HG03565 (cell line): ENCODE measurements around the gene TMED4.

Experiments
- ATAC-seq: cut with Tn5 transposase; IDR thresholded peaks from one replicate; pipeline ENCODE4 v1.9.1; 2021; ENCODE audit warnings: mild to moderate bottlenecking, moderate library complexity; ENCODE audit not compliant: unreplicated experiment

TMED4 gene

DNA sequence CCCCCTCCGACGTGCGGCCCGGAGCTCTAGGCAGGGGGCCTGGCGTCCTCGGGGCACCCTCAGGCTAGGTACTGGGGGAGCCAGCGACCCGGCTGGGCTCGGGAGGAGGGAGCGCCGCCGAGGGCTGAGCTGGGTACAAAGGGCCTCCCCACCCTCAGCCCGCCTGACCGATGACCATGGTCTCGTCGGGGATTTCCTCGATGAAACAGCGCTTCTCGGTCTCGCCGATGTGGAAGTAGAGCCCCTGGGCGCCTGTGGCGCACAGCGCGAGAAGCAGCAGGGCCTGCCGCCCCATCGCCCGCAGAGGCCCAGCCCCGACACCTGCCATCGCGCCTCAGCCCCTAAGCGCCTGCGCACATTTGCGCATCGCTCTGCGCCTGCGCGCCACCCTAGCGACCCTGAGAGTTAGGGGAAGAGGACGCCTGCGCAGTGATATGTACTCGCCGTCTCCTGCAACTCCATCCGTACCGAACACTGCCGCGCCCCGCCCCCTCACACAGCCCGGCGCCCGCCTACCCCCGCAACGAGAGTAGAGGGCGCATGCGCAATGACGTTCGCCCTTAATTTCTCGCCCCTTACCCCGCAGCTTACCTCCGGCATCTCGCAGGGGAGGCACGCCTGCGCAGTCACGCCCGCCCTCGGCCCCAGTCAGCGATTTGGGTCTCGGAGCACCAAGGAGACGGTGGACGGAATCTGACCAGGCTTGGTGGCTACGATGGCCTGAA lies at the start of gene TMED4:
TMED4 (minus strand) TSS at position 353 of the 725 bp plus-strand sequence; CDS start at position 328, 25 bp downstream.
- peak; percentile 73 for ATAC-seq

DNA sequence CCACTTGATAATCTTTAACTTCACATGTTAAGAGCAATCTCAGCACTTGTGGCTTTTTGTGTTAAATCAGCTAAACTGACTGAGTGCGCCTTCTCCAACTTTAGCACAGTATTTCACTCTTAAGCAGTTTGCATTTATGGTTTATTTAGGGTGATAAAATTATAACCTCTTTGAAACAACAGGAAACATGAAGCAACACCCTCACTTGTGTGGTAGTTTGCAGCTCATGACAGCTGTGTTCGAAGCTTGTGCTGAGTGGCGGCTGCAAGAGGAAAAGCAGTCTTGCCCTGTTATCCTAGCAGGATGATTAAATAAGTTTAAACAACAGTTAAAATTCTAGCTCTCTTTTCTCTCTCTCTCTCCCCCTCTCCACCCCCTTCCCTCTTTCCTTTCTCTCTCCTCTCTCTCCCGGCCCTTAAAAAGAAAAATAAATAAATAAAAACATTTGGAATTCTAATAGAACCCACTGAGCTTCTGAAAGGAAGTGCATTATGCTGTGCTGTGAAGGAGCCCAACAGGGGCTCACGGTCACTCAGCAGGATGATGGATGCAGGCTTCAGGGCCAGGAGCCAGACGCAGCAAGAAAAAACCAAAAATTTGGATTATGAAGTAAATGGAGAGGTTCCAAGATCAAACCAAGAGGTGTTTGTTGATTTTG lies 49.6 kb upstream of the TMED4 start:
- ATAC-seq, result no peak

DNA sequence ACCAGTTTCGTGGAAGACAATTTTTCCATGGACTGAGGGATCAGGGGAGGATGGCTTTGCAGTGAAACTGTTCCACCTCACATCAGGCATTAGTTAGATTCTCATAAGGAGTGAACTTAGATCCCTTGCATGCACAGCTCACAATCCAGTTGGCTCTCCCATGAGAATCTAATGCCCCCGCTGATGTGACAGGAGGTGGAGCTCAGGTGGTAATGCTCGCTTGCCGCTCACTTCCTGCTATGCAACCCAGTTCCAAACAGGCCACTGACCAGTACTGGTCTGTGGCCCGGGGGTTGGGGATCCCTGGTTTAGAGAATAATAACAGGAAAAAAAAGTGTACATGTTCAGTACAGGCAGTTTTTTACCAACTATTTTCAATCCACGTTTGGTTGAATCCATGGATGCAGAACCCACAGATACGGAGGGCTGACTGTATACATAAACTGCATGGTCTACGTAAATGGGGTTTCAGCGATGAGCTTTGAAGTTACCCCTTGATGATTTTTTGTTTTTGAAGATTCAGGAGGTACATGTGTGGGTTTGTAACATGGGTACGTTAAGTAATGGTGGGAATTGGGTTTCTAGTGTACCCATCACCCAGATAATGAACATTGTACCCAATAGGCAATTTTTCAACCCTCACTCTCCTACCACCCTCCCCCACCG lies 48.9 kb upstream of the TMED4 start:
- ATAC-seq, result no peak

DNA sequence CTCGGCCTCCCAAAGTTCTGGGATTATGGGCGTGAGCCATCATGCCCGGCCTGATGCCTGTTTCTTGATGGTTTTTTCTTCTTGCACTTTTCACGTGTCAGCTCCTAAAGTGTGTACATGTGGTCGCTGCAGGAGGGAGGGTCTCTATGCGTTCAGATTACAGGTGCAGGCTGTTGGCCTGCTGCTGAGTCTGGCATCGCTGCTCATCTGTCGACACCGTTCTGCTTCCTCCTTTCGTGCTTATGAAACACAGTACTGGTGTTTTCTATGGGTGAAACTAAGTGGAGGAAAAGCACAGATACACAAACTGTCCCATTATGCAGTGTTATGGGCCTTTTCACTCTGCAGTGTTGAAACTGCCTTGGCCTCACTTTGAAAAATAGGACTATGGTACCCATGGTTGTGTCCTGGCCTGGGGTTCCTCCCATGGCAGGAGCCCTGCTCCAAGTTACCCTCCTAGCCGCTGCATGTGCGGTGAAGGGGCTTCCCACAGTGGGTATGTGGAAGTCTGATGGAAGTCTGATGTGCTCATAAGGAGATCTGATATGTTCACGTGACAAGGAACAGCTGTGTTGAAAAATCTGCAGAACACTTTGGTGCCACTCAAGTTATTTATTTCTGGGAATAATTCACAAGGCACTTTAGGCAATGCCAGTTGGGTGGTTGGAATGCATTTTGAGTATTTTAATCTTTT lies 47.9 kb upstream of the TMED4 start:
- ATAC-seq, result no peak

DNA sequence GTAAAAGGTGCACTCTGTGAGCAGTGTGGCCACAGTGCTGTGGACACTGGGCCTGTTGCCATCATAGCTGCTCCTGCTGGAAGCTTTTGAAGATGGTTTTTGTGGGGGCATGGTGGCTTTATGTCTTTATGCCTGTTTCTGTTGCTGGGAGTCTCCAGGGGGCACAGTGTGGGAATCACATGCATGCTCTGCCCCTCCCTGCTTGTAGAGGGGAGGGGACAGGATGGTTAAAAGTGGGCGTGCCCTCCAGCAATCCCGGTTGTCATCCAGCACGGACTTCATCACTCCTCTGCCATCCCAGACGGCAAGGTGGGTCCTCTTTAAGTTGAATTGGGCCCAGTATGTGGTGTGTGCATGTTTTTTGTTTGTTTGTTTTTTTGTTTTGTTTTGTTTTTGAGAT lies 44.6 kb upstream of the TMED4 start:
- no peak for ATAC-seq

DNA sequence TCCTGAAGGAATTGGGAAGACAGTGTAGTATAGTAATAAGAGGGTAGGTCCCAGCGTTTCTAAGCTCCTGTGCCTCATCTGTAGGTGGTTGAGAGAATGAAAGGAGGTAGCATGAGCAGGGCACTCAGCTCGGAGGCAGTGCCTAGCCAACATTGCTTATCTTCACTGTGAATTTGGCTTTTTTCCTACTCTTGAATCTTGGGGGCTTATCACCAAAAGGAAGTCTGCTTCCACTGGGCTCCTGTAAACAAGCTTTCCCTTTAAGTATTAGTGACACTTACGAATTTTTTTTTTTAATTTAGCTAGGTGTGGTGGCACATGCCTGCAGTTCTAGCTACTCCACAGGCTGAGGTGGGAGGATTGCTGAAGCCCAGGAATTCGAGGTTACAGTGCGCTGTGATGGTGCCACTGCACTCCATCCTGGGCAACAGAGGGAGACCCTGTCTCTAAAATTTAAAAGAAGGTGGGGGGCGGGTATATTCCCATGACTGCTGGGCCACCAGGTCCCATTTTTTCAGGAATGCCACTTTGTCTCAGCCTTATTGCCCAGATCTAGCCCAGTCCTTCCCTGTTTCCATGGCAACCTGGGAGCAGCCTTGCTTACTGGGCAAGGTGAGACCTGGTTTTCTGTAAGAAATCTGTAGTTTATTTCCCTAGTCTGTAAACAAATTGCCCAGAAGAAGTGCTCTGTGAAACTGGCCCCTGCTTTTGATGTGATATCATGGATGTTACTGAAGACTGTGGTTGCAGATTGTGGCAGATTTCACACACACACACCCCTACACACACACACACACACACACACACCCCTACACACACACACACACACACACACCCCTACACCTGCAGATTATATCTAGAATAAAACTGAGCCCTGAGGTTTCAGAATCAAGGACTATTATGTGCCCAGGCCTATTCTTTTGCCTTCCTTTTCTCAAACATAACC lies 43.8 kb upstream of the TMED4 start:
- no peak for ATAC-seq

DNA sequence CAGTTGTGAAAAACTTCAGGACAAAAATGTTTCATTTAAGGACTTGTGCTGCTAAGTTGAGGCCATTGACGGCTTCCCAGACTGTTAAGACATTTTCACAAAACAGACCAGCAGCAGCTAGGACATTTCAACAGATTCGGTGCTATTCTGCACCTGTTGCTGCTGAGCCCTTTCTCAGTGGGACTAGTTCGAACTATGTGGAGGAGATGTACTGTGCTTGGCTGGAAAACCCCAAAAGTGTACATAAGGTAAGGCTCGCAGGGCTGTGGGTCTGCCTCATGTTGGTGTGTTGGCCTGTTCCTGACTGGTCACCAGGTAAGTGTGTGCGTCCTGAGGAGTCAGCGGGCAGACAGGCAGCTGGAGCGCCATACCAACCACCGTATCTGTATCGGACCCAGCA lies 42.3 kb upstream of the TMED4 start:
- ATAC-seq, result no peak

DNA sequence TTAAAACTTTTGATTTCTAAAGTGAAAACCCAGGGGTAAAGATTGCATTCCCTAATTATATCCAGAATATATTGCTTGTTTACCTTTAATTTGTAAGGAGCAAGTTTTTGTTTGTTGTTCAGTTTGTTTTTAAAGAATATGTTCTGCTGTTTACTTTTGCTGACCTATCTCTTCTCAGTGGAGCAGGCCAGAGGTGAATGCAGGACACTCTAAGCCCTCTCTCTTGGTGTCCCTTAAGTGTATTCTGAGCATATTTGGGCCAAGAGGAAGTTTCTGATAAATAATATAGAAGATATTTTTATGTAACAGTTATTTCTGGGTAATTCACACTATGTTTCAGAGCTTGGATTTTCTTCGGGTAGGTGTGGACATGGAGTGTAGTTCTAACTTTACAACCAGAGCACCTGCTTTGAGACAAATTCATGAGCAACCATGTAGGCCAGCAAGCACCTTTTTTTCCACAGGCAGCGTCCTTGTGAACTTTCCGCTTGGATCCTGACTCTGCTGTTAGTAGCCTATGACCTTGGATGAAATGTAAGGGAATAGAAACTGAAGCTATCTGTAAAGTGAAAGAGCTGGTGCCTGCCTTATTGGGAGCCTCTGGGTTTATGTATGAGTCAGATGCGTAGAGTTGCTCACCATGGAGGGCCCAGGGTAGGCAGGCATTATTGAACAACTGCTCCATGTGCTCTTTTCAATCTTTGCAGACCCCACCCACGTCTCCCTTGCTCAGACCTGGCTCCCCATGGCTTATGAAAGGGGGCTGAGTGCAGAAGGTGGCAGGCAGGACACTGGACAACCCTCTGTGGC lies 40.5 kb upstream of the TMED4 start:
- peak; percentile 62 for ATAC-seq

DNA sequence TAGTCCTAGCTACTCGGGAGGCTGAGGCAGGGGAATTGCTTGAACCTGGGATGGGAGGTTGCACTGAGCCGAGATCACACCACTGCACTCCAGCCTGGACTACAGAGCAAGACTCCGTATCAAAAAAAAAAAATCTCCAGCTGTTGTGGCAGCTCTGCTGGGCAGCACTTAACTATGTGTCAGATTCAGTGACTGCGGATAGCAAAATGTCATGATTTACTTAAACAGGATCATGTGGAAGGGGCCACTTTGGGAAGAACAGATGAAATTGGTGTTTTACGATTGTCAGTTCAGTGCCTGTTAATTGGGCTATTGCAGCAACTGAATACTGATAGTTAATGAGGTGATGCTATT lies 39.7 kb upstream of the TMED4 start:
- ATAC-seq, result no peak

DNA sequence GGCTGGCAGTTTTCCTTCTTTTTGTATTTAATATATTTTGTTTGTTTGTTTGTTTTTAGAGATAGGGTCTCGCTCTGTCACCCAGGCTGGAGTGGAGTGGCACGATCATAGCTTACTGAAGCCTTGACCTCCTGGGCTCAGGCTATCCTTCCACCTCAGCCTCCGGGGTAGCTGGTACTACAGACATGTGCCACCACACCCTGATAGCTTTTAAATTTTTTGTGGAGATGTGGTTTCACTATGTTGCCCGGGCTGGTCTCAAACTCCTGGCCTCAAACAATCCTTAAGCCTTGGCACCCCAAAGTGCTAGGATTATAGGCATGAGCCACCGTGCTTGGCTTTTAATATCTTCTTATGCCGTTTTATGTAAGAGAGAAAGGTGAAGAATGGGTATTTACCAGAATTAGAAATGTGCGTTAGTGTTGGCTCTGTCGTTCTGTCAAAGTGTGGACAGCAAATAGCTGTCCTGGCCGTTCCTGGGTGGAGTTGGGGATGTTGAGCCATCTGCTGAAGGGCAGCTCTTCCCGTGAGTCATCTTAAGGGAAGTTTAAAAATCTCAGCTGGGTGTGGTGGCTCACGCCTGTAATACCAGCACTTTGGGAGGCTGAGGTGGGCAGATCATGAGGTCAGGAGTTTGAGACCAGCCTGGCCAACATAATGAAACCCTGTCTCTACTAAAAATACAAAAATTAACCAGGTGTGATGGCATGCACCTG lies 39.2 kb upstream of the TMED4 start:
- ATAC-seq, result no peak

DNA sequence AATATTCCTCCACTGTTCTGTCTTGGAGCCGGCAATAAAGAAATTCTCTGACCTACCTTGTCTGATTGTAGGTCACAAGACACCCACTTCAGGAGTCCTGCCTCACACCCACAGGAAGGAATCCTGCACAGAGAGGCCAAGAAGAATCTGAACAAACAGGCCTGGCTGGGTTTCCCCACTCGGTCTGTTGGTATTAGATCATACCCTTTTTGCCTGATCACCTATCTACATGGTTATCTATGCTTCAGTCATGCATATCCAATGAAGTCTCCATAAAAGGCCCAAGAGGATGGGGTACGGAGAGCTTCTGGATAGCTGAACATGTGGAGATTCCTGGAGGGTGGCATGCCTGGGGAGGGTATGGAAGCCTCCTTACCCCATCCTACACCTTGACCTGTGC lies 36.7 kb upstream of the TMED4 start:
- no peak for ATAC-seq

DNA sequence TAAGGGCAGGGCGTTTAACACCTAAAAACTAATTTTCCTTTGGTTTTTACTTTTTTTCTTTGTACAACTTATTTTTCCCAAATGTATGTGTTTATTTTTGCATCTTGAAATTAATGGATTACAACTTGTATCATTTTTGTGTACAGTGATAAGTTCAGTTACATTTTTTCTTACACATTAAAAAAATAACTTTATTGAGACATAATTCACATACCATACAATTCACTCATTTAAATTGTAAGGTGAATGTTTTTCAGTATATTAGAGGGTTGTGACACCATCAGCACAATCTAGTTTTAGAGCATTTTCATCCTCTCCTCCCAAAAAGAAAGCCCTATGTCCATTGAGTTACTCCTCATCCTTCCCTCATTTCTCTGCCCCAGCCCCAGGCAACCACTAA lies 36.0 kb upstream of the TMED4 start:
- no peak for ATAC-seq

DNA sequence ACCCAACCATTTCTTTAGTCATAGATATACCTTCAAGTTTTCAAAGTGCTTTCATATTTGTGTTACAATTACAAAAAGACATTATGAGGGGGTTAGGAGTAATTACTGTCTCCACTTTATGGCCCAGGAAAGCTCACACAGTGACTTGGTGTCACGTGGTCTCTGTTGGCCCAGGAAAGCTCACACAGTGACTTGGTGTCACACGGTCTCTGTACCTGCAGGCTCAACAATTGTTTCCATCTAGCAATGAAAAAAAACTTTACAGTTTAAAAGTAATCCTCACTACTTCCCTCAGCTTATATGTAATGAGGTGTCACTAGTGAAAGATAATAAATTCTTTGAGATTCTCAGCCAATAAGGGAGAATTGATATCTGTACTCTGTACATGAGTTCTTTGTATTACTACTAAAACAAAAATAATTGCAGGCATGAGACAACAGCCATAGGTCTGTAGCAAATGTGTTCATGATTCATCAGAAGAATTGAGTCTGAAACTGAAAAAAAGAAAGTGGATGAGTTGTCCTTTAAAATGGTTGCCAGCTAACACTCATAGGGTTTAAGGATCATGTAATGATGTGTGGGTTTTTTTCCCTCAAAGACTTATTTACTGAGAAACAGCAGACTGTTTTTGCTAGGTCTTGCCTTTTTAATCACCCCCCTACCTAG lies 35.3 kb upstream of the TMED4 start:
- peak; percentile 48 for ATAC-seq

DNA sequence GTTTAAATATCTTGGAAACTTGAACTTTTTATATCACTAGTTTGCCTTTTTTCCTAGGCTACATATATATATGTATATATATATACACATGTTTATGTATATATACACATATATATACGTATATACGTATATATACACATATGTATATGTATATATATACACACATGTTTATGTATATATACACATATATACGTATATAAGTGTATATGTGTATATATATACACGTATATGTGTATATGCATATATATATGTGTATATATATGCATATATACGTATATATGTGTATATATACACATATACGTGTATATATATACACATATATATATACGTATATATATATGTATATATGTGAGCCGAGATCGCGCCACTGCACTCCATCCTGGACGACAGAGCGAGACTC lies 34.5 kb upstream of the TMED4 start:
- no peak for ATAC-seq

DNA sequence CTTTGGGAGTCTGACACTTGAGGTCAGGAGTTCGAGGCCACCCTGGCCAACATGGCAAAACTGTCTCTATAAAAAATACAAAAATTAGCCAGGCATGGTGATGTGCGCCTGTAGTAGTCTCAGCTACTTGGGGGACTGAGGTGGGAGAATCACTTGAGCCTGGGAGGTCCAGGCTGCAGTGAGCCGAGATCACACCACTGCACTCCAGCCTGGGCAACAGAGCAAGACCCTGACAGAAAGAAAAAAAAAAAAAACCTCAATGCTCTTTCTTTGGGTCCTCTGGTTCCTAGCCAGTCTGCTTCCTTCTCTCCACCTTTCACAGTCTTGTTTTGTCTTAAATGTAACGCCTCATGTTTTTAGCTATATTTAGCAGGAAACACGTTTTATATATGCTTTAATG lies 33.8 kb upstream of the TMED4 start:
- no peak for ATAC-seq

DNA sequence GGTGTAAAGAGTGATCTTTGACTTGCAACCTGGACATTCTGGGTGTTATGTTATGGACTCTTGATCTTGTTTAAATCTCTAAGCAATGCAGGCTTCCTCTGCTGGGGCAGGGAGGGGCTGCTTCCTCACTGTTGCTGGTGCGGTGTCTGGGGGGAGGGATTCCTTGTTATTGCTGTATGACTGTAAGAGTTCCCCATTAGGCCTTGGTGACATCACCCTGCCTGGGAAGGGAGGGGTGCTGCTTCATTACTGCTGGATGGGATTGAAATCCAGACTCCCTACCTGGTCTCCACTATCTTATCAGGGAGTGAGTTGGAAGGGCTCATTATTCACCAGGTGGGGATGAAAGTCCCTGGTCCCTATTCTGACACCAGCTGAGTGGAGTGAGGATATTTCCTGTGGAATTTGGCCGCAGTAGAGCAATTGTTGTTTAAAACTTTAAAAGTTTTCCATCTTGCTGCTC lies 33.1 kb upstream of the TMED4 start:
- ATAC-seq, result no peak

DNA sequence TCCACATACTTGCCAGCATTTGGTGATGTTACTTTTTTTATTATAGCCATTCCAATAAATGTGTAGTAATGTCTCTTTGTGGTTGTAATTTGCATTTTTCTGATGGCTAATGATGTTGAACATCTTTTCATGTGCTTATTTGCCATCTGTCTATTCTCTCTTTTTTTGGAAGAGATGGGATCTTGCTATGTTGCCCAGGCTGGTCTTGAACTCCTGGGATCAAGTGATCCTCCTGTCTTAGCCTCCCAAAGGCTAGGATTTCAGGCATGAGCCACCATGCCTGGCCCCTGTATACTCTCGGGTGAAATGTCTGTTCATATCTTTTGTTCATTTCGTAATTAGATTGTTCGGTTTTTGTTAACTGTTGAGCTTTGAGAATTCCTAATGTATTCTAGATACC lies 27.8 kb upstream of the TMED4 start:
- no peak for ATAC-seq

DNA sequence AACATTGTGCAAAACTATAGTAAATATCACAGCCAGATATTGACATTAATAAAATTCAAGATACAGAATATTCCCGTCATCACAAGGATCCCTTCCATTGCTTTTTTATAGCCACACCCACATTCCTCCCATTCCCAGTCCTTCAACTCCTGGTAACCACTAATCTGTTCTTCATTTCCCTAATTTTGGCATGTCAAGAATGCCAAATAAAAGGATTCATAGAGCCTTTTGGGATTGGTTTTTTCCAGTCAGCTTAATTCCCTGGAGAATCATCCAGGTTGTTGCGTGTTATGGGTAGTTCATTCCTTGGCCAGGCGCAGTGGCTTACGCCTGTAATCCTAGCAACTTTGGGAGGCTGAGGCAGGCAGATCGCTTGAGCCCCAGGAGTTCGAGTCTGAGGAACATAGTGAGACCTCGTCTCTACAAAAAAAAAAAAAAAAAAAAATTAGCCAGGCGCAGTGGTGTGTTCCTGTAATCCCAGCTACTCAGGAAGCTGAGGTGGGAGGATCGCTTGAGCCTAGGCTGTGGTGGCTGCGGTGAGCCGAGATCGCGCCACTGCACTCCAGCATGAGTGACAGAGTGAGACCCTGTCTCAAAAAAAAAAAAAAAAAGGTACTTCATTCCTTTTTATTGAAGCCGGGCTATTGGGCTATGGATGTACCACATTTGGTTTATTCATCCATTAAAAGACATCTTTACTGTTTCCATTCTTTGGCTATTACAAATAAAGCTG lies 27.1 kb upstream of the TMED4 start:
- no peak for ATAC-seq
